GM23248 (cell line): ENCODE data around the gene SIPA1L3.

Experiments used
- EZH2 ChIP-seq: fragments of 200-600 bp; sonication (generic); IDR thresholded peaks from 2 replicates; pipeline ENCODE4 v1.6.1; 2018; ENCODE audit warnings: antibody characterized with exemption, mild to moderate bottlenecking; ENCODE audit not compliant: insufficient read depth, poor library complexity, severe bottlenecking
- EZH2phosphoT487 ChIP-seq: fragments of 200-600 bp; sonication (generic); IDR thresholded peaks from 2 replicates; pipeline ENCODE4 v1.6.1; 2018; ENCODE audit warnings: antibody characterized with exemption, moderate library complexity, mild to moderate bottlenecking, low read depth; ENCODE audit not compliant: insufficient read depth

GRCh38 chr19:38105574-38105973 lies 198.6 kb downstream of the SIPA1L3 start:
- TF ChIP-seq EZH2 (no peak), EZH2phosphoT487 (no peak)
